Endodermal cell (in vitro differentiated cells): ENCODE measurements around the gene NR1H4. TPM values are rescaled to one million over a fixed set of nuclear protein-coding genes. Genes with fewer than 3 reads are reported as not detected.

ENCODE experiments used
- DNase-seq: peaks from one replicate; pipeline ENCODE4 v3.0.0-alpha.2; 2017
- H3K27ac ChIP-seq: 2 replicates; pipeline ENCODE4 v1.5.1; 2013; ENCODE audit warnings: mild to moderate bottlenecking, low read depth, low read length, moderate library complexity
- H3K27me3 ChIP-seq: 2 replicates; pipeline ENCODE4 v1.6.1; 2013; ENCODE audit warnings: mild to moderate bottlenecking, low read length, moderate library complexity; ENCODE audit not compliant: insufficient read depth, control insufficient read depth, poor library complexity, severe bottlenecking
- H3K36me3 ChIP-seq: 2 replicates; pipeline ENCODE4 v1.7.0; 2013; ENCODE audit warnings: mild to moderate bottlenecking, low read length, moderate library complexity; ENCODE audit not compliant: control insufficient read depth, insufficient read depth
- H3K4me1 ChIP-seq: one replicate; pipeline ENCODE4 v1.7.0; 2013; ENCODE audit warnings: low read length; ENCODE audit not compliant: control insufficient read depth, insufficient read depth
- H3K4me3 ChIP-seq: 2 replicates; pipeline ENCODE4 v1.5.1; 2013; ENCODE audit warnings: mild to moderate bottlenecking, low read length, moderate library complexity
- H3K9ac ChIP-seq: 2 replicates; pipeline ENCODE4 v1.6.1; 2013; ENCODE audit warnings: mild to moderate bottlenecking, low read length, moderate library complexity; ENCODE audit not compliant: poor library complexity, severe bottlenecking; ENCODE audit errors: extremely low read depth
- H3K9me3 ChIP-seq: 2 replicates; pipeline ENCODE4 v1.6.1; 2013; ENCODE audit warnings: mild to moderate bottlenecking, low read length, moderate library complexity; ENCODE audit not compliant: control insufficient read depth
- H3K27ac Mint-ChIP-seq: 2 replicates; pipeline ENCODE4 v1.8.0; 2020; ENCODE audit warnings: mixed read lengths
- H3K27me3 Mint-ChIP-seq: 2 replicates; pipeline ENCODE4 v1.8.0; 2021; ENCODE audit warnings: mild to moderate bottlenecking, mixed read lengths; ENCODE audit not compliant: insufficient read depth
- H3K36me3 Mint-ChIP-seq: 2 replicates; pipeline ENCODE4 v1.8.0; 2020; ENCODE audit warnings: low read depth, mixed read lengths
- H3K4me1 Mint-ChIP-seq: 2 replicates; pipeline ENCODE4 v1.8.0; 2020; ENCODE audit warnings: mixed read lengths
- H3K4me3 Mint-ChIP-seq: 2 replicates; pipeline ENCODE4 v1.8.0; 2020; ENCODE audit warnings: mild to moderate bottlenecking, moderate library complexity, mixed read lengths
- H3K9me3 Mint-ChIP-seq: 2 replicates; pipeline ENCODE4 v1.8.0; 2020; ENCODE audit warnings: mild to moderate bottlenecking, mixed read lengths
- CTCF ChIP-seq: fragments of 200-600 bp; sonication (generic); conservative IDR thresholded peaks from 2 replicates; pipeline ENCODE4 v1.5.0; 2021; ENCODE audit warnings: antibody characterized with exemption, mild to moderate bottlenecking
- WGBS, 2 experiments: methylation state at CpG; one replicate each; pipeline versions ENCODE4 v1.1.5 to v1.1.7; 2013; ENCODE audit warnings: missing lambda C conversion rate in 2 of 2, mixed read lengths in 1 of 2; ENCODE audit not compliant: insufficient coverage in 1 of 2, insufficient read length in 1 of 2; 5-methylcytosine and 5-hydroxymethylcytosine counted together
- total RNA-seq, 2 donors: library from RNA; stranded (reverse); fragmentation: NEBNext Ultra II Directional in 1 of 2; extraction: Animal tissue kit (Norgen Biotek cat#: 25700) in 1 of 2; gene quantifications; 2 replicates in 1 of 2; 3 replicates in 1 of 2; pipeline ENCODE4 v1.2.1, GENCODE V29; 2021

NR1H4 gene
- total RNA-seq, 2 donors from 2014 or later, result not detected

DNA sequence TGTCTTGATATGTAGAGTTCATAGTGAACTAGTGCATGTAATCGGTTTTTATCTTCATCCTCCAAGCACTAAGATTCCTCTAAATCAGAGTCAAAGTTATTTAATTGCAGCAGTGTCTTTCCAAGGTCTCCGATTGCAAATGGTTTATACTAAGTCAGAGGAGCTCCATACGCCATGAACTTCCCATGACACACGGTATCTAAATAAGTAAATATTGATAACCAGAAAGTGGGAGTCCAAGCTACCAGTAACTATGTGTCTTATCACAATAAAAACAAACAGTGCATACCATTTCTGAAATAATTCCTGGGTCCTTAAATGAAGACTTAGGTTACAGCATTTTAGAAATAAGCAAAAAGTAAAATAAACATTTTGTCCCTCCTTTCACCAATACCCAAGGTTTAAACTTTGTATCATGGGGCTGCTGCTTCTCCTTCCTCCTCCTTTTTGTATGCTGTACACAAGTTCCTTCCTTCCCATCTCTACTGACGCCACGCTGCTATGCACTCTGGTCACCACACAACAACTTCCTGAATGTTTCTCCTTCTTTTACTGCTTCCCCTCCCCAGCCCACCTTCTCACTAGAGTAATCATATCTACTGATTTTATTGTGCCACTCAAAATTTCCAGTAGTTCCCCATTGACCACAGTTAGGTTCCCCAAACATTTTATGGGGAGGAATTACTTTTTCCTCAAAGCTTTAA lies 10.7 kb downstream of the NR1H4 start:
- DNase-seq, result no peak
- no peak overlapping the region for H3K27ac Mint-ChIP-seq
- no peaks in the 10 kb centered on the region for H3K27me3 ChIP-seq
- no peak overlapping the region for H3K27ac ChIP-seq
- no peaks in the 10 kb centered on the region for H3K4me1 ChIP-seq
- no peaks in the 10 kb centered on the region for H3K9me3 ChIP-seq
- peaks cover 12% of the 10 kb centered on the region for H3K4me1 Mint-ChIP-seq
- 91 to 95% methylated on average over 5 to 6 of the region's 6 CpGs for WGBS, 2 experiments
- no peaks in the 10 kb centered on the region for H3K27me3 Mint-ChIP-seq
- peaks cover 2% of the 10 kb centered on the region for H3K9me3 Mint-ChIP-seq
- H3K36me3 Mint-ChIP-seq, result no peaks in the 10 kb centered on the region
- TF ChIP-seq CTCF, result no peak
- no peak overlapping the region for H3K9ac ChIP-seq
- no peak overlapping the region for H3K4me3 ChIP-seq
- H3K4me3 Mint-ChIP-seq, result no peak overlapping the region
- H3K36me3 ChIP-seq, result no peaks in the 10 kb centered on the region

GRCh38 chr12:100484891-100485471 lies 11.3 kb downstream of the NR1H4 start:
- Mint-ChIP-seq H3K4me1 (peaks cover 12% of the 10 kb centered on the region), H3K4me3 (no peak overlapping the region), H3K9me3 (peaks cover 2% of the 10 kb centered on the region), H3K27me3 (no peaks in the 10 kb centered on the region), H3K36me3 (no peaks in the 10 kb centered on the region), H3K27ac (no peak overlapping the region)
- Histone ChIP-seq H3K4me1 (no peaks in the 10 kb centered on the region), H3K27ac (no peak overlapping the region), H3K4me3 (no peak overlapping the region), H3K9ac (no peak overlapping the region), H3K27me3 (no peaks in the 10 kb centered on the region), H3K9me3 (no peaks in the 10 kb centered on the region), H3K36me3 (no peaks in the 10 kb centered on the region)
- no peak for TF ChIP-seq CTCF
- no peak for DNase-seq

DNA sequence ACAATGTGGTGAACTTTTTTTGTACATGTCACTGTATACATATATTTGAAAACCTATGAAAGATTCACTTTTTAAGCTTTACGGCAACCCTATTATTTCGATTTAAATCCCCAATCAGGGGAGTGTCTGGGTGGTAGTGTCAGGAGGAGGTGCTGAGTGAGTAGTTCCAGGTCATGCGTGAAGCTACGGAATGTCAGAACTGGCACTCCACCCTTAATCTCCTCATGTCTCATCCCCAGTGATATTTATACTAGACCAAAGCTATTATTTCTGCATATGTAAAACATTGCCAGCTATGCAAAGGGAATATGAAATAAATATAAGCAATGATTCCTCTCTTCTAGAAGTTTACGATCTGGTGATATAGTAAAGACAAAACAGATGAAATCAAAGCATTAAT lies 12.3 kb downstream of the NR1H4 start:
- Histone ChIP-seq H3K4me1 (no peaks in the 10 kb centered on the region), H3K27me3 (no peaks in the 10 kb centered on the region), H3K9ac (no peak overlapping the region), H3K4me3 (no peak overlapping the region), H3K27ac (no peak overlapping the region), H3K9me3 (no peaks in the 10 kb centered on the region), H3K36me3 (no peaks in the 10 kb centered on the region)
- H3K4me3 Mint-ChIP-seq, result no peak overlapping the region
- 100% methylated on average over 2 of the region's 5 CpGs; no CpG with 5 or more reads in 1 of the 2 experiments for WGBS, 2 experiments
- TF ChIP-seq CTCF, result no peak
- H3K9me3 Mint-ChIP-seq, result peaks cover 2% of the 10 kb centered on the region
- H3K4me1 Mint-ChIP-seq, result peaks cover 12% of the 10 kb centered on the region
- no peaks in the 10 kb centered on the region for H3K36me3 Mint-ChIP-seq
- no peaks in the 10 kb centered on the region for H3K27me3 Mint-ChIP-seq
- DNase-seq, result no peak
- H3K27ac Mint-ChIP-seq, result no peak overlapping the region
